HG02885 (cell line): Measurements from ENCODE around the gene RUFY1.
"Not testable (repeated sequence)": the region's sequence is repeated elsewhere in the genome, so short reads cannot be mapped to it uniquely, and the experiment has no call there.

Experiments used
- ATAC-seq: cut with Tn5 transposase; IDR thresholded peaks from one replicate; pipeline ENCODE4 v1.9.1; 2021; ENCODE audit warnings: mild to moderate bottlenecking; ENCODE audit not compliant: unreplicated experiment, poor library complexity

Gene RUFY1

DNA sequence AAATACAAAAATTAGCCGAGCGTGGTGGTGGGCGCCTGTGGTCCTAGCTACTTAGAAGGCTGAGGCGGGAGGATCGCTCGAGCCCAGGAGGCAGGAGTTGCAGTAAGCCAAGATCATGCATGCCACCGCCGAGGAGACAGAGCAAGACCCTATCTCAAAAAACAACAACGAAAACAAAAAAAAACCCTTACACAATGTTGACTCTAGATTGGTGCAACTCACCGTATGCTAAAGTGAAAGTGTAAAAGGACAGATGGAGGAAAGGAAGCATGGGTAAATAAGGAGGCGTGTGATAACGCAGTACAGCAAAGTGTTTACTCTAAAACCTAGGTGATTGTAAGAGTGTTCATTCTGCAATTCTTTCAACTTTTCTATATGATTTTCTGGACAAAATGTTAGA, 15.9 kb upstream of the RUFY1 start:
- peak; percentile 41 for ATAC-seq

DNA sequence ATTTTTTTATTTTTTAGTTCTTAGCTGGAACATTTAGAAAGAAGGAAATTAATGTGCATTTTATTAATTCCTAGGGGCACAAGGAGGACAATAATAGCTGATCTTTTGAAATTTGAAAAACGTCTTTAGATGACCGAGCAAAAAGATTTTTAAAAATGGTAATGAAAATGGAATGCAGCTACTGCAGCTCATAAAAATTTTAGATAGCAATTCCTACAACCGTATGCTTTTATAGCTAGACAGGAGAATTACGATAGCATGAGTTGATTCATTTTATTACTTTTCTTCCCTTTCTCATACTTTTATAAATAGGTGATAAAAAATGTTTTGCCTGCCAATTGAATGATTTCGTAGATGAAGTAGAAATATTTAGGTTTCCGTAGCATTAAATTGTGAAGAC, 13.7 kb upstream of the RUFY1 start:
- no peak for ATAC-seq

GRCh38 chr5:179542170-179542569, 8.2 kb upstream of the RUFY1 start:
- no peak for ATAC-seq

- not testable (repeated sequence) for ATAC-seq
These were observed 7.1 kb upstream of the RUFY1 start for GRCh38 chr5:179543275-179543674.

- no peak for ATAC-seq
These were observed 2.7 kb downstream of the RUFY1 start for GRCh38 chr5:179553006-179553405.

GRCh38 chr5:179553875-179554274, 3.5 kb downstream of the RUFY1 start:
- ATAC-seq, result no peak

- no peak for ATAC-seq
These were observed 4.6 kb downstream of the RUFY1 start for GRCh38 chr5:179554981-179555380.

DNA sequence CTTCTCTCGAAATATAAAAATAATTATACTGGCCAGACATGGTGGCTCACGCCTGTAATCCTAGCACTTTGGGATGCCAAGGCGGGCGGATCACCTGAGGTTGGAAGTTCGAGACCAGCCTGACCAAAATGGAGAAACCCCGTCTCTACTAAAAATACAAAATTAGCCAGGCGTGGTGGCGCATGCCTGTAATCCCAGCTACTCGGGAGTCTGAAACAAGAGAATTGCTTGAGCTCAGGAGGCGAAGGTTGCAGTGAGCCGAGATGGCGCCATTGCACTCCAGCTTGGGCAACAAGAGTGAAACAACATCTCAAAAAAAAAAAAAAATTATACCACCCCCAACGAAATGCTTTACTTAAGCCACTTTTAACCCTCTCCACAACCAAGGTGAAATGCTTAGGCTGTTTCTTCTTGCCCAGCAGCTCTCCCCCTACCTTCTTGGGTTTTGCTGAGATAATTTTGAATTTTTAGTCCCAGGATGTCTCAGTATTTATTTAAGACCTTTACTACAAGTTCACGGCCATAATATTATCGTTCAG, 8.0 kb downstream of the RUFY1 start:
- not testable (repeated sequence) for ATAC-seq

DNA sequence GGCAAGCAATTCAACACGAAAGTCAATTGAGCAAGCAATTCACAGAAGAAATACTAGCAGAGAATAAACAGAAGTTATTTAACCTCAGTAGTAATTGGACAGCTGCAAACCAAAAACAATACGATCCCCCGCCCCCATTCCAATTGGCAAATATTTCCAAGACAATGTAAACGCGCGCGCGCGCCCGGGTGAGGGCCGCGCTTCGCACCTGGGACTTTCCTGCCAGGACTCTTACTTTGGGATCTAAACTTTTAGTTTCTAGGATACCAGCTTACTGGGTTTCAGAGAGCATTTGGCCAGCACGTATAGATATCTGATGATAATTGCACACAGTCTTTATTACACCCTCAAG, 8.6 kb downstream of the RUFY1 start:
- ATAC-seq, result no peak

- peak; percentile 98 for ATAC-seq
These were observed 9.2 kb downstream of the RUFY1 start for GRCh38 chr5:179559284-179560252.

GRCh38 chr5:179564526-179564925, 14.2 kb downstream of the RUFY1 start:
- no peak for ATAC-seq

- ATAC-seq, result no peak
These were observed 18.4 kb downstream of the RUFY1 start for GRCh38 chr5:179568721-179569120.

- no peak for ATAC-seq
These were observed 22.0 kb downstream of the RUFY1 start for GRCh38 chr5:179572386-179572785.

DNA sequence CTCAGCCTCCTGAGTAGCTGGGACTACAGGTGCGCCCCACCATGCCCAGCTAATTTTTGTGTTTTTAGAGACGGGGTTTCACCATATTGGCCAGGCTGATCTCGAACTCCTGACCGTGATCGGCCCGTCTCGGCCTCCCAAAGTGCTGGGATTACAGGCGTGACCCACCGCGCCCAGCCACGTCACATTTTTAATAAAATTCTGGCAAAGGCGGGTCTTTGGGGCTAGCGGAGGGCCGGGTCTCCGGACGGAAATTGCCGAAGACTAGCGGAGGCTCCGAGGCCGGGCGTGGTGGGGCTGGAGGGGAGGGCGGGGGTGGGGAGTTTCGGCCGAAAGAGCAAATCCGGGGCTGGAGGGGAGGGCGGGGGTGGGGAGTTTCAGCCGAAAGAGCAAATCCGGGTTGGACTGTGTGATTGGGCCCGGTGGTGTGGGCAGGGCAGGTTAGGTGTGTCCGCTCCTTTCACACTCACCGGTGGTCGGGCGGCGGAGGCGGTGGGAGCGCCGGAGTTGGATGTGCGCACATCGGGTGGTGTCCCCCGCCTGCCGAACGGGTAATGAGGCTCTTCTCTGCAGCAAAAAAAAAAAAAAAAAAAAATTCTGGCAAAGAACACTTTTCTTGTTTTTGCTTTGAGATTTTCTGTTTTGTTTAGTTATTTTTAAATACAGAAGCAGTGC, 27.1 kb downstream of the RUFY1 start:
- no peak for ATAC-seq

GRCh38 chr5:179585941-179586401, 35.6 kb downstream of the RUFY1 start:
- ATAC-seq, result no peak

GRCh38 chr5:179588166-179588565, 37.8 kb downstream of the RUFY1 start:
- ATAC-seq, result no peak

- ATAC-seq, result no peak
These were observed 45.6 kb downstream of the RUFY1 start for GRCh38 chr5:179595916-179596315.

DNA sequence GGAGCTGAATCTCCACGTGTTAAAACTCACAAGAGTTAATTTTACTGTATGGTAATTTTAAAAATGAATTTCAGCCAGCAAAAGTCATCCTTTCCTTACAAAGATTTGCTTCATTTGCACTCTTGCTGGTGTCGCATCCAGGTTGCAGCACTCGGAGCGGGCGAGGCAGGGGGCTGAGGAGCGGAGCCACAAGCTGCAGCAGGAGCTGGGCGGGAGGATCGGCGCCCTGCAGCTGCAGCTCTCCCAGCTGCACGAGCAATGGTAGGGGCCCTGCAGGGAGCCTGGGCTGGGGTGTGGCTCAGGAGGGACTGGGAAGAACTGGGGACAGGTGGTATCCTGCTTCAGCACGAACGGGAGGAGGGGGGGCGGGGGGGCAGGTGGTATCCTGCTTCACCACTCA, 46.1 kb downstream of the RUFY1 start:
- no peak for ATAC-seq

DNA sequence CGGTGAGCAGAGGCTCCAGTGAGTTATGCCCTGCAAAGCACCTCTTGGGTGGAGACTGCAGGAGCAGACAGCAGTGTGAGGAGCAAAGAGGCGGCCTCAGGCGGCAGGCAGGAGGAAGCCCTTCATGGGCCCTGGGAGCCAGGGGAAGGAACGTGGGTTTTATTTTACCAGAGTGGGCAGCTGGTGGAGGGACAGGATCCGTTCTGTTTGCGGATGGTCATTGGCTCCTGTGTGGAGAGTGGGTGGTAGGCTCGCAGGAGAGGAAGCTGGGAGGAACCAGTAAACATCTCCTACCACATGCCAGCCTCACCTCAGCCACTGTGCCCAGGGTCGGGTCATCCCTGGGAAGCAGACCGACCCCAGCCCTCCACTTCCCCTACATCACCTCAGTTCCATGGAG, 48.7 kb downstream of the RUFY1 start:
- ATAC-seq, result no peak

GRCh38 chr5:179599566-179599965, 49.2 kb downstream of the RUFY1 start:
- ATAC-seq, result no peak

DNA sequence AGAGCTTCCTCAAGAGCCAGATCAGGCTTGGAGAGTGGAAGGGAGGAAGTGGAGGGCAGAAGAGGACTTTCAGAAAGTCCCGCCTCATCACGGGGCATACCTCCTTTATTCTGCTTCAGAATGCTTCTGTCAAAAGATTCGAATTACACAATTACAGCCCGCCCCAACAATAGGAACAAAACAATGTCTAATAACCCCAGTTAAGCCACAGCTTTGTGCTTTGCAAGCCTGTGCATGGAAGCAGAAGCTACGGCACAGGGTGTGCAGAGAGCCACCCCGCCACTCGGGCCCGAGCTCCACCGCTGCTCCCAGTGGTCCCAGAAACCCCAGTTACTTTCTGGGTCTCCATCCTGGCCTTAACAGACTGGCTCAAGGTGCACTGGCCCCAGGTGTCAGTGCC, 49.6 kb downstream of the RUFY1 start:
- no peak for ATAC-seq
